ENCODE measurements around the gene FGF14.

FGF14 gene

DNA sequence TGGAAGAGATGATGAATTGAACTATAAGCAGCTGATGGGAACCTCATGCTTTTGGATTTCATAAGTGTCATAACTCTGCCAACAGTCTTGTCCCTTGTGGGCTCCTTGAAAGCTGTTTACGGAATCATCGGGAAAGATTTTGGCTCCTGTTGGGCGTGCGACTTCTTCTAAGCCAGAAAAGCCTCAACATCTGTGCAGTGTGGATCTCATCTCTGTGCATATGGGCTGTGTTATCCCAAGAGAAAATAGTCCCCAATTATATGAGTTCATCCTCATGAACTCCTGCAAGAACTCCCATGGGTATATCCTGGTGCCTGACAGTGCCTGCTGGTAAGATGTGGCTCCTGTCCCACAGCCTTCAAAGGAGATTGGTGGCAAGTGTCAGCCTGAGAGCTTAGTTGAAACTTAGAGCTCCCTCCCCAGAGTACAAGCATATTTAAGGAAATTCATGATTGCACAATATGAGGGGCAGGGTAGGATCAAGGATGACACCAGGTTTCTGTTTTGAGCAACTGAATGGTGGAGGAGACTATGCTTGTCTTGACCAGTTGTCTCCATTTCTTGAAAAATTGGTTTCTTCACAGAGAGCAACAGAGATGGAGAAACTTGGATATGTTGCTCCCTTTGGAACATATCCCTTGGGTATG is 705.9 kb downstream of the FGF14 start:
- no peak for DNase-seq (ENCODE audit: low read depth in 4 of 4, low spot score in 1 of 4)

- no peak for DNase-seq (ENCODE audit: low read depth in 4 of 4, low spot score in 1 of 4)
Measured at GRCh38 chr13:101691341-101691860, 710.4 kb downstream of the FGF14 start.

GRCh38 chr13:101690871-101691270 is 711.0 kb downstream of the FGF14 start:
- DNase-seq (ENCODE audit: low read depth in 4 of 4, low spot score in 1 of 4): no peak

DNA sequence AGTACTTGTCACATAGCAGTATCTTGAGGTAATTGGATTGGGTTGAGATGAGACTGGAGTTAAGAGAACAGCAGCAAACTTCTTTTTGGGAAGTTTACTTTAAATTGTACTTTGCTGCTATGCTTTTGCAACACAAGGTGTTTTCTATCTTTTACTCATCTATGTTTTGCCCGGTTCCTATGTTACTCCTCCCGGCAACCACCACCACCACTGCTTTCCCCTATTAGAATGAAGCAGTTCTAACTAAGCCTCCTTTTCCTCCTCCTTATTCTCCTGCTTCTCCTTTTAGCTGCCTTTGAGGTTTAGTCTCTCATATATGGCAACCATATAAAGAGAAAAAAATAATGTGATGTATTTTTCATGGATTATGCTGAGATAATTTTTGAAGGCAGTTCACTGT is 715.8 kb downstream of the FGF14 start:
- DNase-seq (ENCODE audit: low read depth in 4 of 4, low spot score in 1 of 4): no peak

DNA sequence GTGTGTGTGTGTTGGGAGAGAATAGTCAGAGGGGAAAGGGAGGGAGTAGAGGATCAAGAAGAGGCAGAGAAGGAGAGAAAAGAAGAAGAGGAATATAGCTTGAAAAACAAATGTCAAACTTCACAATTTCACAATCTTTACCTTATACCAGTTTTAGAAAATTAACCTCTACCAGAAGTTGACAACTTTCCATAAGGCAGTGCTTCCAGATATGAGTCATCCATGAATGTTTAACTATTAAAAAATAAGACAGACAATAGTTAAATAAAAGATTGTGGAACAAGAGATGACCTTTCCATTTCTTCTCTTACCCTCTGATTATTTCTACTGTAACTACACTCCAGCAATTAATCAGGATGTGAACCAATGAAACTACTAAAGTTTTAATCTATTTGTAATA is 720.0 kb downstream of the FGF14 start:
- no peak for DNase-seq (ENCODE audit: low read depth in 4 of 4, low spot score in 1 of 4)

DNA sequence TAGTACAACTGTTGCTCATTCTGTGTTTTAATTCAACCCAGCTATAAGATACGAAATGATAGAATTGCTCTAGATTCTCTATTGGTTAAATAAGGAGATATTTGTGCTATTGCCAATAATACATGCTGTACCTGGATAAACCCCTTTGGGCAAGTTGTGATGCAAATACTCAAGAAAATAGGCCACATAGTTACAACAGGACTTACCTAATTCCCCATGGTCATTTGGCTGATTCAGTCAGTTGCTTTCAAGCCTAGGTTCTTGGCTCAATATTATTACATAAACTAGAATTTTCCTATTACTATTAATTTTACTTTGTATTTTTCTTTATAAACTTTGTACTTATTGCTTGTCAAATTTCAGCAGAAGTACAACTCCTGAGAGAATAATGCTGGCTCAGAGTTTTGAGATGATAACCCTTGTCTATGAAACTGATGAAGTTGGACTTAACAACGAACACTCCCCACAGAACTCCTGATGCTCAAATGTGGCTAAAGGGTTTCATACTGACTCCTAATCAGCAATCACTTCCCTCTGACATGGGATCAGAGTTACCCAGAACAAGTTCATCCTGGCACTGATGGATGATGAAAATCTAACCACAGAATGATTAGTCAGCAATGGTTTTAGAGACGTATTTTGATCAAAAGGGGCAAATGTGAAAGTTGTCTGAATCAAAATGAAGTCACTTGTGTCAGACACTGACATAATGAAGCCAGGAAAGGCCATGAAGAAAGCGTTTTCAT is 728.3 kb downstream of the FGF14 start:
- no peak for DNase-seq (ENCODE audit: low read depth in 4 of 4, low spot score in 1 of 4)

GRCh38 chr13:101661839-101662238 is 740.0 kb downstream of the FGF14 start:
- DNase-seq (ENCODE audit: low read depth in 4 of 4, low spot score in 1 of 4): no peak
